GM18870 (cell line): ENCODE results near the gene COBL.

Experiments used
- ATAC-seq: cut with Tn5 transposase; IDR thresholded peaks from one replicate; pipeline ENCODE4 v1.9.1; 2021; ENCODE audit warnings: moderate library complexity; ENCODE audit not compliant: unreplicated experiment

The COBL gene

GRCh38 chr7:51276967-51277366 is 39.6 kb downstream of the COBL start:
- no peak for ATAC-seq

- ATAC-seq: no peak
Observed at GRCh38 chr7:51276091-51276605, 40.5 kb downstream of the COBL start.

- no peak for ATAC-seq
Observed at GRCh38 chr7:51275532-51275931, 41.1 kb downstream of the COBL start.

- no peak for ATAC-seq
Observed at GRCh38 chr7:51274955-51275354, 41.7 kb downstream of the COBL start.

- no peak for ATAC-seq
Observed at GRCh38 chr7:51274001-51274400, 42.6 kb downstream of the COBL start.

GRCh38 chr7:51273360-51273759 is 43.2 kb downstream of the COBL start:
- ATAC-seq: no peak

- ATAC-seq: no peak
Observed at GRCh38 chr7:51270965-51271364, 45.6 kb downstream of the COBL start.

- ATAC-seq: no peak
Observed at GRCh38 chr7:51269911-51270310, 46.7 kb downstream of the COBL start.

- no peak for ATAC-seq
Observed at GRCh38 chr7:51269321-51269720, 47.3 kb downstream of the COBL start.

GRCh38 chr7:51268859-51269258 is 47.8 kb downstream of the COBL start:
- ATAC-seq: no peak

- ATAC-seq: no peak
Observed at GRCh38 chr7:51267169-51267568, 49.4 kb downstream of the COBL start.

- ATAC-seq: no peak
Observed at GRCh38 chr7:51265066-51265907, 51.3 kb downstream of the COBL start.

- ATAC-seq: no peak
Observed at GRCh38 chr7:51263631-51264484, 52.8 kb downstream of the COBL start.

- no peak for ATAC-seq
Observed at GRCh38 chr7:51262796-51263531, 53.6 kb downstream of the COBL start.

- ATAC-seq: no peak
Observed at GRCh38 chr7:51261950-51262795, 54.4 kb downstream of the COBL start.

GRCh38 chr7:51261117-51261835 is 55.3 kb downstream of the COBL start:
- ATAC-seq: no peak

- ATAC-seq: no peak
Observed at GRCh38 chr7:51260516-51260915, 56.1 kb downstream of the COBL start.

GRCh38 chr7:51259766-51260165 is 56.8 kb downstream of the COBL start:
- ATAC-seq: no peak

GRCh38 chr7:51256916-51257315 is 59.7 kb downstream of the COBL start:
- no peak for ATAC-seq
